Uterus (tissue), 2 donors: ENCODE data around the gene POMT2.

Source experiments
- POLR2A ChIP-seq, 2 donors: fragments of 450-650 bp; IDR thresholded peaks; one replicate each; pipeline ENCODE4 v1.6.1; 2016; ENCODE audit warnings: antibody characterized with exemption in 2 of 2, mild to moderate bottlenecking in 1 of 2, moderate library complexity in 1 of 2
- TF ChIP-seq, protein P1 (sequence below), 4 experiments: fragments of 200-600 bp in 2 of 4; fragments of 450-650 bp in 2 of 4; sonication (generic) in 2 of 4; IDR thresholded peaks; one replicate each; pipeline ENCODE4 v1.5.1; 2016 to 2019; ENCODE audit warnings: antibody characterized with exemption in 4 of 4, mild to moderate bottlenecking in 2 of 4, moderate library complexity in 1 of 4

DNA sequence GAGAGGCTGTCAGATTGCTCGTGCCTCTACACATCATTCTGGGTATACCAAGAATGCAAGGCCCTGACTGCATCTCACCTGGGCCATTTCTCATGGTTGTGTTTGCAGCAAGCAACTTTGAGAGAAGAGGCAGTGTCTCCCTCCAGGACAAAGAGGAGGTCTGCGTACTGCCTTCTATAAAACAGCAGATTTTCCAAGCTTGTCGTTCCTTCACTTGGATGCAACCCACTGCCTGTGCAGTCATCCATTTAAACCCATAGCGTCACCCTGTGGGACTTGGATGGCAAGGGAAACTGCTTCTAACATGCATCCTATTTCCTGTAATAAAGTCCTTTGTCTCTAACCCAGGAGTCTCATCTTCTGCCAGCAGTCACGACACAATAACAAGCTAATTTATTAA lies 1.3 kb downstream of the POMT2 start:
- TF ChIP-seq, protein P1, sequence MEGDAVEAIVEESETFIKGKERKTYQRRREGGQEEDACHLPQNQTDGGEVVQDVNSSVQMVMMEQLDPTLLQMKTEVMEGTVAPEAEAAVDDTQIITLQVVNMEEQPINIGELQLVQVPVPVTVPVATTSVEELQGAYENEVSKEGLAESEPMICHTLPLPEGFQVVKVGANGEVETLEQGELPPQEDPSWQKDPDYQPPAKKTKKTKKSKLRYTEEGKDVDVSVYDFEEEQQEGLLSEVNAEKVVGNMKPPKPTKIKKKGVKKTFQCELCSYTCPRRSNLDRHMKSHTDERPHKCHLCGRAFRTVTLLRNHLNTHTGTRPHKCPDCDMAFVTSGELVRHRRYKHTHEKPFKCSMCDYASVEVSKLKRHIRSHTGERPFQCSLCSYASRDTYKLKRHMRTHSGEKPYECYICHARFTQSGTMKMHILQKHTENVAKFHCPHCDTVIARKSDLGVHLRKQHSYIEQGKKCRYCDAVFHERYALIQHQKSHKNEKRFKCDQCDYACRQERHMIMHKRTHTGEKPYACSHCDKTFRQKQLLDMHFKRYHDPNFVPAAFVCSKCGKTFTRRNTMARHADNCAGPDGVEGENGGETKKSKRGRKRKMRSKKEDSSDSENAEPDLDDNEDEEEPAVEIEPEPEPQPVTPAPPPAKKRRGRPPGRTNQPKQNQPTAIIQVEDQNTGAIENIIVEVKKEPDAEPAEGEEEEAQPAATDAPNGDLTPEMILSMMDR (IDR thresholded peaks at IDR 0.05) = no peak
- TF ChIP-seq POLR2A (IDR thresholded peaks at IDR 0.05) = no peak
